ENCODE data around the gene PHACTR3.

The PHACTR3 gene

GRCh38 chr20:59725476-59726280 lies 121.3 kb downstream of the PHACTR3 start:
- TF ChIP-seq, protein P1, sequence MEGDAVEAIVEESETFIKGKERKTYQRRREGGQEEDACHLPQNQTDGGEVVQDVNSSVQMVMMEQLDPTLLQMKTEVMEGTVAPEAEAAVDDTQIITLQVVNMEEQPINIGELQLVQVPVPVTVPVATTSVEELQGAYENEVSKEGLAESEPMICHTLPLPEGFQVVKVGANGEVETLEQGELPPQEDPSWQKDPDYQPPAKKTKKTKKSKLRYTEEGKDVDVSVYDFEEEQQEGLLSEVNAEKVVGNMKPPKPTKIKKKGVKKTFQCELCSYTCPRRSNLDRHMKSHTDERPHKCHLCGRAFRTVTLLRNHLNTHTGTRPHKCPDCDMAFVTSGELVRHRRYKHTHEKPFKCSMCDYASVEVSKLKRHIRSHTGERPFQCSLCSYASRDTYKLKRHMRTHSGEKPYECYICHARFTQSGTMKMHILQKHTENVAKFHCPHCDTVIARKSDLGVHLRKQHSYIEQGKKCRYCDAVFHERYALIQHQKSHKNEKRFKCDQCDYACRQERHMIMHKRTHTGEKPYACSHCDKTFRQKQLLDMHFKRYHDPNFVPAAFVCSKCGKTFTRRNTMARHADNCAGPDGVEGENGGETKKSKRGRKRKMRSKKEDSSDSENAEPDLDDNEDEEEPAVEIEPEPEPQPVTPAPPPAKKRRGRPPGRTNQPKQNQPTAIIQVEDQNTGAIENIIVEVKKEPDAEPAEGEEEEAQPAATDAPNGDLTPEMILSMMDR (IDR thresholded peaks at IDR 0.05; ENCODE audit: low read depth, low read length, missing control alignments): no peak
- H3K4me3 ChIP-seq (ENCODE audit: low read depth, low read length): no peak overlapping the region
- DNase-seq (ENCODE audit: low read depth): no peak

- H3K4me3 ChIP-seq (ENCODE audit: low read depth, low read length): no peak overlapping the region
- TF ChIP-seq, protein P1 (IDR thresholded peaks at IDR 0.05; ENCODE audit: low read depth, low read length, missing control alignments): no peak
- no peak for DNase-seq (ENCODE audit: low read depth)
Measured at GRCh38 chr20:59726281-59726595, 121.9 kb downstream of the PHACTR3 start.

- TF ChIP-seq, protein P1 (IDR thresholded peaks at IDR 0.05; ENCODE audit: low read depth, low read length, missing control alignments): no peak
- no peak overlapping the region for H3K4me3 ChIP-seq (ENCODE audit: low read depth, low read length)
- DNase-seq (ENCODE audit: low read depth): no peak
Measured at GRCh38 chr20:59728722-59729430, 124.5 kb downstream of the PHACTR3 start.

- DNase-seq (ENCODE audit: low read depth): no peak
- TF ChIP-seq, protein P1 (IDR thresholded peaks at IDR 0.05; ENCODE audit: low read depth, low read length, missing control alignments): no peak
- no peak overlapping the region for H3K4me3 ChIP-seq (ENCODE audit: low read depth, low read length)
Measured at GRCh38 chr20:59729506-59729905, 125.2 kb downstream of the PHACTR3 start.

GRCh38 chr20:59730722-59731121 lies 126.4 kb downstream of the PHACTR3 start:
- DNase-seq (ENCODE audit: low read depth): no peak
- no peak overlapping the region for H3K4me3 ChIP-seq (ENCODE audit: low read depth, low read length)
- TF ChIP-seq, protein P1 (IDR thresholded peaks at IDR 0.05; ENCODE audit: low read depth, low read length, missing control alignments): no peak

DNA sequence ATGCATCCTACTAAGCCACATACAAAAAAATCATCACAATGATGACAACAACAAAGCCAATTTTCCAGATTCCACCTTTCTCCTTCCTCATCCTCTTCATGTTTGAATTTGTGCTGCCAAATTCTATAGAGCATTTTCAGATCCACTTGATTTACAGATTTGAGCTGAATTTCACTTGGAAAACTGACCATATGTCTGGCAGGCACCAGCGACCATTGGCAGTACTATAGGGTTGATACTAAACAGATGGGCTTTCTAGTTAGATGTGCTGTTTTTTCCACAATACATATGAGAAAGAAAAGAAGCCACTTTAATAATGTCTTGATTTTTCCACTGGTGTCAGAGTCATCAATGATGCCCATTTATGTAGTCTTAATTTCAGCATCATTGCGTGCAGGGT lies 127.0 kb downstream of the PHACTR3 start:
- no peak for DNase-seq (ENCODE audit: low read depth)
- H3K4me3 ChIP-seq (ENCODE audit: low read depth, low read length): no peak overlapping the region
- TF ChIP-seq, protein P1 (IDR thresholded peaks at IDR 0.05; ENCODE audit: low read depth, low read length, missing control alignments): no peak

Measured in GM12864 (cell line).